Stimulated activated memory B cell treated with anti-CD40 and anti-IgM and Interleukin-4, amounts not matched to agents 10 μg/mL and 1 μg/mL and 100 μg/mL, for 72 hours (primary cell): Measurements from ENCODE around the gene NKPD1.

Source experiments
- ATAC-seq: fragments of 150-1000 bp; cut with Tn5 transposase; 2 replicates; pipeline ENCODE4 v1.10.0; 2021
- H3K27ac Mint-ChIP-seq: one replicate; pipeline ENCODE4 v1.8.0; 2022; ENCODE audit warnings: mild to moderate bottlenecking, mixed read lengths
- H3K27me3 Mint-ChIP-seq: one replicate; pipeline ENCODE4 v1.8.0; 2022; ENCODE audit warnings: mixed read lengths
- H3K36me3 Mint-ChIP-seq: one replicate; pipeline ENCODE4 v1.8.0; 2022; ENCODE audit warnings: mixed read lengths
- H3K4me1 Mint-ChIP-seq: one replicate; pipeline ENCODE4 v1.8.0; 2022; ENCODE audit warnings: mixed read lengths
- H3K4me3 Mint-ChIP-seq: one replicate; pipeline ENCODE4 v1.8.0; 2022; ENCODE audit warnings: mild to moderate bottlenecking, moderate library complexity, mixed read lengths
- H3K9me3 Mint-ChIP-seq: one replicate; pipeline ENCODE4 v1.8.0; 2022; ENCODE audit warnings: mixed read lengths

NKPD1 gene

GRCh38 chr19:45164577-45165335 lies 4.0 kb upstream of the NKPD1 start:
- Mint-ChIP-seq H3K27me3 (peaks cover 21% of the 10 kb centered on the region), H3K9me3 (no peaks in the 10 kb centered on the region), H3K27ac (peak overlapping the region; percentile 72), H3K4me3 (peak overlapping the region; percentile 7), H3K36me3 (peaks cover 5% of the 10 kb centered on the region), H3K4me1 (peaks cover 29% of the 10 kb centered on the region)
- ATAC-seq: peak; percentile 90

GRCh38 chr19:45163751-45164460 lies 3.1 kb upstream of the NKPD1 start:
- peak overlapping the region; percentile 72 for H3K27ac Mint-ChIP-seq
- no peak for ATAC-seq
- H3K4me3 Mint-ChIP-seq: no peak overlapping the region
- H3K4me1 Mint-ChIP-seq: peaks cover 31% of the 10 kb centered on the region
- H3K9me3 Mint-ChIP-seq: no peaks in the 10 kb centered on the region
- peaks cover 29% of the 10 kb centered on the region for H3K27me3 Mint-ChIP-seq
- H3K36me3 Mint-ChIP-seq: peaks cover 3% of the 10 kb centered on the region

DNA sequence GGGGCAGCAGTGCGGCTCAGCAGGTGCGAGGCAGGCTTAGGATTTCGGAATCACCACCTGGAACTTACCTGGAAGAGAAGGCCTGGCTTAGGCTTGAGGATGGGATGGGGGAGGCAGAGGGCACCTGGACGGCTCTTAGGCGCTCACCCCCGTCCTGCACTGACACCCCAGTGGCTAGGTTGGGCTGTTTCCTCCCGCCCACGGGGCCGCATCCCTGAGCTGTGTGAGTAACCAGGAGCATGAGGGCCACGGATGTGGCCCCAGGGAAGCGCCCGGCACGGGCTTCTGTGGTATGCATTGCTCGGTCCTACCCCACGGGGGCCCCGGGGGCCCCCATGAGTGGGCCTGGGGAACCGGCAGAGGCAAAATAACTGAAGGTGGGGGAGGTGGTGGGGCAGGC lies 2.4 kb upstream of the NKPD1 start:
- Mint-ChIP-seq H3K9me3 (no peaks in the 10 kb centered on the region), H3K4me3 (no peak overlapping the region), H3K4me1 (peaks cover 35% of the 10 kb centered on the region), H3K27me3 (peaks cover 37% of the 10 kb centered on the region), H3K27ac (peak overlapping the region; percentile 72), H3K36me3 (no peaks in the 10 kb centered on the region)
- ATAC-seq: no peak

DNA sequence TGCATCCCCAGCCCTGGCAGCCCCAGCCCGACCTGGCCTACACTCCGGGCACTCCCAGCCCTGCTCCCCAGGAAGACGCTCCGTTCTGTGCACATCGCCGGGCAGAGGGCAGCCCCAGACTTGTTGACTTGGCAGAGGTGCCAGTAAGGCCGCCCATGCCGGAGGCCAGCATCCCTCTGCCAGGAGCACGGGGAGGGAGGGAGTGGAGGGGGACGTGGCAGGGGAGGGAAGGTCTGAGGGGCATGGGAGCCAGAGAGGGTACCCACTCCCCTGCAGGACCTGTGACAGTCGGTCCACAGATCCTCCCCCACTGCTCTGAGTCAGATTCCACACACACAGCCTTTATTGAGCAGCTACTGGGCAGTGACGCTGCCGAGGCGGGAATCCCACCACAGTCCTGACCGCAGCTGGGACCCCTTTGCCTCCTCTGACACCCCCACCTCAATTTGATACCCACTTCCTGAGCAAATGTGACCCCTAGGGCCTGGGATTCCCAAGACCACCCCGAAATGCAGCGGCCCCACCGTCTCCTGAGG lies 1.9 kb upstream of the NKPD1 start:
- no peaks in the 10 kb centered on the region for H3K9me3 Mint-ChIP-seq
- H3K36me3 Mint-ChIP-seq: no peaks in the 10 kb centered on the region
- no peak overlapping the region for H3K4me3 Mint-ChIP-seq
- no peak for ATAC-seq
- H3K27me3 Mint-ChIP-seq: peaks cover 41% of the 10 kb centered on the region
- H3K27ac Mint-ChIP-seq: no peak overlapping the region
- peaks cover 35% of the 10 kb centered on the region for H3K4me1 Mint-ChIP-seq

DNA sequence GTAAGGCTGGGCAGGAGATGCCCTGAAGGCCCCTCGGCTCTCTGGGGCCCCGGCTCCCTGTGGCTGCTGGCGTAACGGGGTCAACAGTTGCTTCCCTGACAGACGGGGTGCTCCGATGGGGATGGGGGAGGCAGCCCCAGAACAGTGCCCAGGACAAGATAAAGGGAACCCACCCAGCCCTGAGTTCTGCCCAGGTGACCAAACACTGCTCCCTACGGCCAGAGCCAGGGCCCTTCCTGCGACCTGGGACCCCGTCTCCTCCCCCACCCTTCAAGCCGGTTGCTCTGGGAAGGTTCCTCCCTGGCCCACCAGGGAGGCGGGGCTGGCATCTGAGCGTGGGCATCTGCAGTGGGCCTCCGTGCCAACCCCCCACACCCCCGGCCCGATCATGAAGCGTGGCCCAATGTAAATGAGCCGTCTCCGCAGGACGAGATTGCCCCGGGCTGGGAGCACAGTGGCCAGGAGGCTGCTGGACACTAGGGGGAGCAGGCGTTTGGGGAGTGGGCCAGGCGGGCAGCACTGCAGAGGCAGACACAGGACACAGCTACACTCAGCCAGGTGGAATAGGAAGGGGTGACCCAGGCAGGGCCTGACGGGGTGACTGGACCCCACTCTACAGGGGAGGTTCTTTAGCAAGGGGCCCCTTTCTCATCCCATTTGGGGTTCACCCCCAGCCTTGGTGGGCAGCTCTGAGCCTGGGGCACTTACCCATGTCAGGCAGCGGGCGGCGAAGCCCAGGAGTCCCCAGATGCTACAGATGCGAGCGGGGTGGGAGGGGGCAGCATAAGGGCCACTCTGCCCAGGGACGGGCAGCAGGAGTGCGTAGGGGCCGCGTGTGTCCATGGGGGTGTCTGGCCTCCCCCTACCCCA lies 1.2 kb upstream of the NKPD1 start:
- Mint-ChIP-seq H3K4me1 (peaks cover 35% of the 10 kb centered on the region), H3K9me3 (no peaks in the 10 kb centered on the region), H3K4me3 (no peak overlapping the region), H3K36me3 (no peaks in the 10 kb centered on the region), H3K27ac (no peak overlapping the region), H3K27me3 (peaks cover 48% of the 10 kb centered on the region)
- ATAC-seq: no peak

- ATAC-seq: no peak
- no peak overlapping the region for H3K4me3 Mint-ChIP-seq
Observed at GRCh38 chr19:45159971-45160324, 834 bp downstream of the NKPD1 start.

GRCh38 chr19:45159210-45159970 lies 1.4 kb downstream of the NKPD1 start:
- no peak overlapping the region for H3K4me3 Mint-ChIP-seq
- ATAC-seq: no peak
- no peaks in the 10 kb centered on the region for H3K9me3 Mint-ChIP-seq
- H3K4me1 Mint-ChIP-seq: peaks cover 23% of the 10 kb centered on the region
- no peak overlapping the region for H3K27ac Mint-ChIP-seq
- no peaks in the 10 kb centered on the region for H3K36me3 Mint-ChIP-seq
- peaks cover 74% of the 10 kb centered on the region for H3K27me3 Mint-ChIP-seq

More at GRCh38 chr19:45159971-45160324, 834 bp downstream of the NKPD1 start:
- Mint-ChIP-seq H3K9me3 (no peaks in the 10 kb centered on the region), H3K27ac (no peak overlapping the region), H3K4me1 (peaks cover 28% of the 10 kb centered on the region), H3K27me3 (peaks cover 69% of the 10 kb centered on the region), H3K36me3 (no peaks in the 10 kb centered on the region)

GRCh38 chr19:45158503-45159209 lies 2.1 kb downstream of the NKPD1 start:
- peaks cover 81% of the 10 kb centered on the region for H3K27me3 Mint-ChIP-seq
- H3K4me3 Mint-ChIP-seq: no peak overlapping the region
- H3K27ac Mint-ChIP-seq: no peak overlapping the region
- no peaks in the 10 kb centered on the region for H3K9me3 Mint-ChIP-seq
- no peak for ATAC-seq
- H3K36me3 Mint-ChIP-seq: no peaks in the 10 kb centered on the region
- H3K4me1 Mint-ChIP-seq: peaks cover 23% of the 10 kb centered on the region

GRCh38 chr19:45156751-45157150 lies 4.0 kb downstream of the NKPD1 start:
- no peaks in the 10 kb centered on the region for H3K36me3 Mint-ChIP-seq
- no peak overlapping the region for H3K4me3 Mint-ChIP-seq
- no peak for ATAC-seq
- H3K9me3 Mint-ChIP-seq: no peaks in the 10 kb centered on the region
- peaks cover 35% of the 10 kb centered on the region for H3K4me1 Mint-ChIP-seq
- no peak overlapping the region for H3K27ac Mint-ChIP-seq
- H3K27me3 Mint-ChIP-seq: peaks cover 98% of the 10 kb centered on the region

- Mint-ChIP-seq H3K4me3 (no peak overlapping the region), H3K27ac (no peak overlapping the region), H3K9me3 (no peaks in the 10 kb centered on the region), H3K27me3 (peaks cover 98% of the 10 kb centered on the region), H3K36me3 (no peaks in the 10 kb centered on the region), H3K4me1 (peaks cover 38% of the 10 kb centered on the region)
- no peak for ATAC-seq
Observed at GRCh38 chr19:45156011-45156630, 4.7 kb downstream of the NKPD1 start.

DNA sequence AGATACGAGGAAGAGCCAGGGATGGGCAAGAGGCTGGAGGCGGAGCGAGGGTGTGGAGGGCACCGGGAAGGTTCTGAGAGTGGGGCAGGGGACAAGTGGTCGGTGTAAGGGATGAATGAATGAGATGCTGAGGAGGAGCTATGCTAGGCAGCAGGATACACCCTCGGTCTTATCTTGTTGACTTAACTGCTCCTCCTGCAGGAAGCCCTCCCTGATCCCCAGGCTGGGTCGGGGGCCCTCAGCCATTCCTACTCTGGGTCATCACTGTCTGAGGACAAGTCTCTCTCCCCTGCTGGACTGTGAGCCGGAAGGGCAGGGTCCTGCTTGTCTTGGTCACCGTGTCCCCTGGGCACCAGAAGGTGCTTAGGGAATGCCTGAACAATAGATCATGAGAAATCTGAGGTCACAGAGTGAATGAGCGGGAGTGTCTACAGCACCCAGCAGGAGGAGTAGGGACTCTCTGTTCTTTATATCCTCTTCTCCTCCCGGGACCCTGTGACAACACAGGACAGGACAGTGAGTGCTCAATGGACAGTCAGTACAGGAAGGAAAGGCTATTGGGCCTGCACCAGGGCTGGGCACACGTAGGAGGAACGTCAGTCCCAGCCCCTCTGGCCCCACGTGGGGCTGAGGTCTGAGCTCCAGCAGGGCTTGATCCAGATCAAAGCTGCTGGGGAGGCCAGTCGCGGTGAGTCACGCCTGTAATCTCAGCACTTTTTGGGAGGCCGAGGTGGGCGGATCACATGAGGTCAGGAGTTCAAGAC lies 6.5 kb downstream of the NKPD1 start:
- H3K27me3 Mint-ChIP-seq: peaks cover 83% of the 10 kb centered on the region
- ATAC-seq: no peak
- peak overlapping the region; percentile 9 for H3K4me3 Mint-ChIP-seq
- peaks cover 32% of the 10 kb centered on the region for H3K4me1 Mint-ChIP-seq
- no peaks in the 10 kb centered on the region for H3K9me3 Mint-ChIP-seq
- no peaks in the 10 kb centered on the region for H3K36me3 Mint-ChIP-seq
- no peak overlapping the region for H3K27ac Mint-ChIP-seq

DNA sequence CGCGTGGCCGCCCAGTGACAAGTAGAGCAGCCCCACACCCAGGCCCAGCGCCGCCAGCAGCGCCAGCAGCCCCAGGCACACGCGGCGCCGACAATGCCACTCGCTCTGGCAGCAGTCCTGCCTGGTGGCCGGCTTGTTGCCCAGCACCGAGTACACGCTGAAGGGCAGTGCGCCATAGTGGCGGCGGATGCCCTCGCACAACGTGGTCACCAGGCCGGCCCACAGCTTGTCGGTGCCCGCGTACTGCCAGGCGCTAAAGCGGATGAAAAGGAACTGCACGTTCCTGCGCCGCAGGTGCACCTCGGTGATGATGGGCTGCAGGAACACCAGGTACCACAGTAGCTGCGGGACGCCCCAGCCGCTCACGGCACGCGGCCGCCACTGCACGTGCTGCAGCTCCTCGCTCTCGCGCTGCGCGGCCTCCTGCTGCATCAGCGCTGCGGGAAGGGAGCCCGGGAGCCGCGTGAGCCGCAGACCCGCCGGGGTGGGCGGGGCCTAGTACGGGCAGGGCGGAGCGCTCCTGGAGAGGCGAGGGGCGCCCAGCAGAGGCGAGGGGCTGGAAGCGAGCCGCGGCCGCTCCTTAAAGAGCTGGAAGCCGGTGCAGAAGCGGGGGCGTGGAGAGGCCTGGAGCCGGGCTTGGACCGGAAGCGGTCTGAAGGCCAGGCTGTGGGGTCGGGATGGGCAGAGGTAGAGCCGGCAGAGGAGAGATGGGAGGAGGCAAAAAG lies 7.3 kb downstream of the NKPD1 start:
- peaks cover 27% of the 10 kb centered on the region for H3K4me1 Mint-ChIP-seq
- peak overlapping the region; percentile 50 for H3K27ac Mint-ChIP-seq
- peak overlapping the region; percentile 58 for H3K4me3 Mint-ChIP-seq
- peaks cover 76% of the 10 kb centered on the region for H3K27me3 Mint-ChIP-seq
- no peaks in the 10 kb centered on the region for H3K36me3 Mint-ChIP-seq
- H3K9me3 Mint-ChIP-seq: no peaks in the 10 kb centered on the region
- no peak for ATAC-seq
